ENCODE data around the gene EDARADD.

Gene EDARADD

DNA sequence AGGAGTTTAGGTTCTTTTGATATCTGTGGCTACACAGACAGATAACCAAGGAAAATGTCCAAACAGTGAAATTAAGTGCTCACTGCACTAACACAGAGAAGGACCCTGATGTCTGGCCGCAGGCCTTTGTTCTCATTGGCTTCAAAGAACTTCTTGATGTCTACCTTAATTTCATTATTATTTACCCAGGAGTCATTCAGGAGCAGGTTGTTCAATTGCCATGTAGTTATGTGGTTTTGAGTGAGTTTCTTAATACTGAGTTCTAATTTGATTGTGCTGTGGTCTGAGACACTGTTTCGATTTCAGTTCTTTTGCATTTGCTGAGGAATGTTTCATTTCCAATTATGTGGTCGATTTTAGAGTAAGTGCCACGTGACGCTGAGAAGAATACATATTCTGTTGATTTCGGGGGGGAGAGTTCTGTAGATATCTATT lies 114.5 kb downstream of the EDARADD start:
- H3K4me1 ChIP-seq = peaks cover 0 to 10% (median 0%) of the 10 kb centered on the region in 4 donors
- H3K4me3 ChIP-seq = no peak overlapping the region
- no peaks in the 10 kb centered on the region for H3K36me3 ChIP-seq
- no peaks in the 10 kb centered on the region for H3K27me3 ChIP-seq
- no peak for DNase-seq
- intact Hi-C loops (cut with DNase I; ENCODE audit: low total_unique reads) = no loop called here
- no peak overlapping the region for H3K27ac ChIP-seq
- H3K9me3 ChIP-seq = no peaks in the 10 kb centered on the region
- no peak for TF ChIP-seq CTCF (IDR thresholded peaks at IDR 0.05)

DNA sequence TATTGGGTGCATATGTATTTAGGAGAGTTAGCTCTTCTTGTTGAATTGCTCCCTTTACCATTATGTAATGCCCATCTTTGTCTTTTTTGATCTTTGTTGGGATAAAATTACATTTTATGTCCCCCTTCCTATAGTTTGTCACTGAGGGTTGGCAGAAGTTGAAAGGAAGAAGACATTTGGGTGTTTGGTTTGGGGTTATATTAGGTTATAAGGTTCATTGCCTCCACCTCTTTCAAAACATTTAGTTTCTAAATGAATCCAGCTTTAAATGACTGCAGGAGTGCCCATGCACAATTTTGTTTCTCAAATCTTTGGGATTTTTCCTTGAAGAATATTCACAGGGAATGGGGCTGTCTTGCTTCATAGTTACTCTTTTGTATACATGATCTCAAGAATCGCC lies 115.1 kb downstream of the EDARADD start:
- no peak overlapping the region for H3K4me3 ChIP-seq
- DNase-seq = no peak
- no peak overlapping the region for H3K27ac ChIP-seq
- no peaks in the 10 kb centered on the region for H3K9me3 ChIP-seq
- TF ChIP-seq CTCF (IDR thresholded peaks at IDR 0.05) = no peak
- peaks cover 0 to 10% (median 0%) of the 10 kb centered on the region in 4 donors for H3K4me1 ChIP-seq
- H3K36me3 ChIP-seq = no peaks in the 10 kb centered on the region
- intact Hi-C loops (cut with DNase I; ENCODE audit: low total_unique reads) = no loop called here
- H3K27me3 ChIP-seq = no peaks in the 10 kb centered on the region

GRCh38 chr1:236509647-236510401 lies 115.7 kb downstream of the EDARADD start:
- Histone ChIP-seq H3K4me1 (peaks cover 0 to 10% (median 0%) of the 10 kb centered on the region in 4 donors), H3K9me3 (no peaks in the 10 kb centered on the region), H3K36me3 (no peaks in the 10 kb centered on the region), H3K27ac (no peak overlapping the region), H3K4me3 (no peak overlapping the region), H3K27me3 (no peaks in the 10 kb centered on the region)
- DNase-seq = no peak
- intact Hi-C loops (cut with DNase I; ENCODE audit: low total_unique reads) = no loop called here
- no peak for TF ChIP-seq CTCF (IDR thresholded peaks at IDR 0.05)

GRCh38 chr1:236511735-236512418 lies 117.8 kb downstream of the EDARADD start:
- H3K9me3 ChIP-seq = no peaks in the 10 kb centered on the region
- H3K27ac ChIP-seq = no peak overlapping the region

More at GRCh38 chr1:236511735-236512418, 117.8 kb downstream of the EDARADD start:
- no peaks in the 10 kb centered on the region for H3K27me3 ChIP-seq
- intact Hi-C loops (cut with DNase I; ENCODE audit: low total_unique reads) = no loop called here
- no peaks in the 10 kb centered on the region for H3K36me3 ChIP-seq
- TF ChIP-seq CTCF (IDR thresholded peaks at IDR 0.05) = no peak
- H3K4me3 ChIP-seq = no peak overlapping the region
- peaks cover 0 to 15% (median 0%) of the 10 kb centered on the region in 4 donors for H3K4me1 ChIP-seq
- DNase-seq = no peak

Measured in tibial artery (tissue), 4 donors.